NCI-H345 (cell line): ENCODE results near the gene PCCA.
A peak's percentile ranks its signal among the peaks of the same experiment; 100 is the strongest.
"Not testable (repeated sequence)": the region's sequence is repeated elsewhere in the genome, so short reads cannot be mapped to it uniquely, and the experiment has no call there.

Experiments used
- DNase-seq: peaks from one replicate; lab custom pipeline; 2025; lab: John Stamatoyannopoulos, UW

PCCA gene

DNA sequence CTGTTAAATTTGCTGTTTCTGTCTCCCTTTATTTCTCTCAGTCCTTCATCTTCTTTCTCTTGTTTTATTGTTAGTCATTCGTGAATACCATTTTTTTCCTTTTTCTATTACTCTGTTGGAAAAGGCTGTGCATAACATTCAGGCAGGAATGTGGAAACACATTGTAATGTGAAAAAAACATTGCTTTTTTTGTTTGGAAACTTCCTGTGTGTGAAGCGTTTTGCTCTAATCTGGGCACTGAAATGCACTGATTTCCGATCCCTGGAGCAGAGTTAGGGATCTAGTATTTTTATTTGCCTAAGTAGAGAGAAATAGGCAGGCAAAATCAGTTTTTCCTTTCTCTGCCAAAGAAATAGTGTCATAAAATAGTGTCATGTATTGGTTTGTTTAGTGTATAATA is 155.5 kb downstream of the PCCA start:
- no peak for DNase-seq

DNA sequence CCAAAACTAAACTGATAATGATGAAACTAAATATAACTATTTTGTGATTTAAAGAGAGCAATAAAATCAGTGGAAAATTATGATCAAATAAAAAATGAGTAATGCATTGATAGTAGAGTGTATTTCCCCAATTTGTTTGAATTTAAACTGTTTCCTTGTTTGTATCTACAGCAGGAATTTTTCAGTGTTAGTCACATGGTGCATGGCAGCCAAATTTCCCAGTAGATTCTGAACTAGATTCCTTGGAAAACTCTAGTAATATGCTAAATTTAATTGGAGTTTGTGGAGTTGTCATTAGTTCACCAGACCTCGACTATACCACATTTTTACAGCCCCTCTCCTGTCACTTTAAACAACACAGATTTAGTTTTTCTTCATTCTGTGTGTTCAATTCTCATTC is 156.2 kb downstream of the PCCA start:
- DNase-seq = no peak

DNA sequence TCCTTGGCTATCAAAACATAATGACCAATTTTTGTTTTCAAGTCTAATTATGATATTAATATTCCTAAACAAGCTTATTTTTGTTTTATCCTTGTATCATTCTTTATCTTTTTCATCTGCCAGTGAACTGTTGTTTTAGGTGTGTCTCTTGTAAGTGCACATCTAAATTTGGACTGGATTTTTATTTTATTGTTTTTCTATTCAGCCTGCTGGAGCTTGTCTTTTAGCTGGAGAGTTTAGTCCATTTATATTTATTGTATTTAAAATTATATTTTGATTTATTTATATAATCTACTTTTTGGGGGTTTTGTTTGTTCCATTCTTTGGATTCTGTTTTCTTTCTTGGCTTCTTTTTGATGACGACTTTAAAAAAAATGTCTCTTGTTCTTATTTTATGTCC is 159.0 kb downstream of the PCCA start:
- DNase-seq = no peak

DNA sequence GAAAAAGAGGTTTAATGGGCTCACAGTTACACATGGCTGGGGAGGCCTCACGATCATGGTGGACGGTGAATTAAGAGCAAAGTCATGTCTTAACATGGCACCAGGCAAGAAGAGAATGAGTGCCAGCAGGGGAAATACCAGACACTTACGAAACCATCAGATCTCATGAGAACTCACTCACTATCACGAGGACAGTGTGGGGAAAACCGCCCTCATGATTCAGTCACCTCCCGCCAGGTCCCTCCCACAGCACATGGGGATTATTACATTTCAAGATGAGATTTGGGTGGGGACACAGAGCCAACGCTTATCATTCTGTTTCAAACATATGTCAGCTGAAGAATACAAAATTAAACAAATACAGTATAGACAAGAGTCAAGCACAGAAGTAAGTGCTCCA is 165.1 kb downstream of the PCCA start:
- DNase-seq = no peak

DNA sequence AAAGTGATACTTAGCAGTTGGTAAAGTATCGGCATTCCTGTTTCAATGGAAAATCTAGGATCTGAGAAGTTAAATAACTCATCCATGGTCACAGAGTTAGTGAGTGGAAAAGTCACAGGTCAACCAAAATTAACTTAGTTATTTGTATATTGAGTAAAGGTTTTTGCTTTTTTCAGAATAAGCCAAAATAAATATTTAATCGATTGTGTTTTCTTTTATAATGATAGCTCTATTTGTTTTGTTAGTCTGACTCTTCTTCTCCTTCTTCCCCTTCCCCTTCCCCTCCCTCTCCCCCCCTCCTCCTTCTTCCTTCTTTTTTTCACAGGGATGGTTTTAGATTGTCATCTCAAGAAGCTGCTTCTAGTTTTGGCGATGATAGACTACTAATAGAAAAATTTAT is 173.5 kb downstream of the PCCA start:
- DNase-seq = no peak

DNA sequence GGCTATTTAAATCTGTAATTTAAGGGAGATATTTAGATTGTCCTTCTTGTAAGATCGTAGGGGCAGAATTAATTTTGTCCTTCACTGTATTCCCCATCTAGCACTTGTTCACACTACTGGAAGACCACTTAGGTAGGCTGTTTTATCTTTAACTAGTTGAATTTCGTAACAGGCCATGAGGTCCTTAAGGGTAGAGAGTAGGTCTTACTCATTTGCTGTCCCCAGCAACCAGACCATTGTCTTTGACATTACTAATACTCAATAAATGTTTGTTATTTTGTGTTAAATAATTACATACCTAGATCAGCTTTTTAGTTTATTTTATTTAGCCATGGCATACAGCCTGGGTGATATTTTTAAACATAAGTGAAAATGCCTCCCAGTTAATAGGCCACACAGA is 177.1 kb downstream of the PCCA start:
- no peak for DNase-seq

DNA sequence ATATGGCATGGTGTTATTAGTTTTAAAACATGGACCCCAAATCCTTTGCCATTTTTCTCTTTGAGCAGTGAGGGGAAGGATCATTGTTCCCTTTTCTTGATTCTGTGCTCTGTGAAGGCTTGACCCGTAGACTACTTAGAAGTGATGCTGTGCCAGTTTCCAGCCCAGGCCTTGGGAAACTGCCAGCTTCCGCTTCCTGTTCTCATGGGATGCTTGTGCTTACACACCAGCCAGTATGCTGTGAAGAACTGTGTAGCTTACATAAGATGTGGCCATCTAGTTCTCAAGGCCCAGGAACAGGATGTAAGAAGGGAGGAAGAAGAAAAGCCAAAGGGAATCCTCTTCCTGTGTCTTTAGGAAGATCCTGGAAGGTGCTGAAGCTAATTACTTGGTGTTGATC is 180.9 kb downstream of the PCCA start:
- DNase-seq = no peak

DNA sequence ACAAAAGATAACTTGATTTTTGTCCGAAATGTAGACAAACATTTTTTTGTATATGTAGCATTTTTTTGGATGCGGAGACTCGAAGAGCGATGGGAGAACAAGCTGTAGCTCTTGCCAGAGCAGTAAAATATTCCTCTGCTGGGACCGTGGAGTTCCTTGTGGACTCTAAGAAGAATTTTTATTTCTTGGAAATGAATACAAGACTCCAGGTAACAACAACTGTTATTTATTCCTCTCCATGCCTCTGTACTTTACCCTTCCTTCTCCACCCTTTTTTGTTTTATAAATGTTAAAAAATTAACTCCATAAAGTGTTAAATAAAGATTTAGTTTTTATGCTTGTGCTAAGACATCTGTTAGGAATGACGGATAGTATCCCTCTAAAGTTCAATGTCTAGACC is 184.2 kb downstream of the PCCA start:
- DNase-seq = no peak

DNA sequence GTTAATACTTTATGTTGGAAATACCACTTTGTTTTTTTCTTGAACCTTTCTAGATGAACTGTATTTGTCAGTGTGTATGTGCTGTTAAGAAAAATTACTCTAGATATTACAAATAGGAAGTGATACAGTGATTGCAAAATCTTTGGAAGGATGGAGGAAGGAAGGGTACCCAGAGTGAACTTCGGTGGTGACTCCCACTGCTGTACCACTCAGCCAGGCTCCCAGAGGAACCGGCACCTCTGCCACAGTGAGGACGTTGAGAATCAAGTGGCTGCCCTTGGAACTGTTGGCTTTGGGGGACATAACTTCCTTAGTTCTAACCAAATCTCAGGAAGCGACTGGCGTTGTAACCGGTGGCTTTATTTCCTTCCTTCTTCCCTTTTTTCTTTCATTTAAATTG is 184.7 kb downstream of the PCCA start:
- DNase-seq = no peak

DNA sequence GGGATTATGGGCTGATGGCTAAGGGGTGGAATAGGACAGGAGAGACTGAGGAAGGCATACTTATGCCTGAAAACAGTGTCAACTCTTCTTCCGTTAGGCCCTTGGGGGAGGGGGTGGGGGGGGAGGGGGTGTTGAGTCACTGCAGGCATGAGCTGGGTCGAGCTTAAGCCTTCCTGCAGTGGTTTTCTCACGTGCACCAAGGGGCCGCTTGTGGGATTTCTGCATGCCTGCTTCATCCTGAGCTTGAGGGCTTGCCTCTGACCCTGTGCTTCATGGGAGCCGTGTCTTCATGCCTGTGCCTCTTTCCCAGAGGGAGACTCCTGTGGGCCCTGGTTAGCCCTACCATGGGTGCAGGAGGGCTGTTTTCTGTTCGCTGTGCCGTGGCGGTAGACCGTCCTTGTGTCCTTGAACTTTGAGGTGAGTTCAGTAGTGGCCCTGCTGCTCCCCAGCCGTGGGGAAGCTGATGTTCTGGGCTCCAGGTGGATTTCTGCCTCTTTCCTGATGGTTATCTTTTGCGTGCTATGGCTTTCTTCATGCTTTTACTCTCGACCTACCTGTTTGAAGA is 186.1 kb downstream of the PCCA start:
- no peak for DNase-seq

DNA sequence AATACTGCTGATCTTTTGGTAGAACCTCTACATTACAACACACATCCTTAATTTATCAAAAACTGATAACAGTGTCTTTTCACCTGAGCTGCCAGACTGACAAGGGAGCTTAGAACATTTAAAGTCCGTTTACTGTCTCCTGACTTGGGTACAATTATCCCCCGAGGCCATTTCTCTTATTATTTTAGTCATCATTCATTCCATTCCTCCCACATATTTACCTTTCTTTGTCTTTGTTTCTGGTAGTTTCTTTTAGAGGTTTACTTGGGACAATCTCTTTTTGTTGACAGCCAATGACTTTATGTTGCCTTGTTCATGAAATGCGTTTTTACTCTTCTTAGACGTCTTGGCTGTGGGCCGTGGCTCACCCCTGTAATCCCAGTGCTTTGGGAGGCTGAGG is 186.9 kb downstream of the PCCA start:
- DNase-seq = no peak

DNA sequence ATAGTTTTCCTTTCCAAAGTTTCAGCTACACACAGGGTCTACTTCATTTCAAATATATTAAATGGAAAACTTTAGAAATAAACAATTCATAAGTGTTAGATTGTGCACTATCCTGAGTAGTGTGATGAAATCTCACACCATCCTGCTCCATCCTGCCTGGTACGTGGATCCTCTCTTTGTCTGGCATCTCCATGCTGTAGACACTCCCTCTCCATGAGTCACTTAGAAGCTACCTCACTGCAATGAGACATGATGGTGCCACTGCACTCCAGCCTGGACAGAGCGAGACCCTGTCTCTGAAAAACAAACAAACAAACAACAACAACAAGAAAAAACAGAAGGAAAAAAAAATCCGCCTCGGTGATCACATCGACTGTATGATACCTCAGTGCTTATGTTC is 191.8 kb downstream of the PCCA start:
- DNase-seq = no peak

DNA sequence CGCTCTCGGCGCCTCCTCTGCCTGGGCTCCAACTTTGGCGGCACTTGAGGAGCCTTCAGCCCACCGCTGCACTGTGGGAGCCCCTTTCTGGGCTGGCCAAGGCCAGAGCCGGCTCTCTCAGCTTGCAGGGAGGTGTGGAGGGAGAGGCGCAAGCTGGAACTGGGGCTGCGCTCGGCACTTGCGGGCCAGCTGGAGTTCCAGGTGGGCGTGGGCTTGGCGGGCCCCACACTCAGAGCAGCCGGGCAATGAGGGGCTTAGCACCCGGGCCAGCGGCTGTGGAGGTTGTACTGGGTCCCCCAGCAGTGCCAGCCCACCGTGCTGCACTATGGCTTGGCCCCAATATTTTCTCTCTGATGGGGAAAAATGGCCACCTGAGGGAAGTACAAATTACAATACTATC is 193.4 kb downstream of the PCCA start:
- DNase-seq = not testable (repeated sequence)

DNA sequence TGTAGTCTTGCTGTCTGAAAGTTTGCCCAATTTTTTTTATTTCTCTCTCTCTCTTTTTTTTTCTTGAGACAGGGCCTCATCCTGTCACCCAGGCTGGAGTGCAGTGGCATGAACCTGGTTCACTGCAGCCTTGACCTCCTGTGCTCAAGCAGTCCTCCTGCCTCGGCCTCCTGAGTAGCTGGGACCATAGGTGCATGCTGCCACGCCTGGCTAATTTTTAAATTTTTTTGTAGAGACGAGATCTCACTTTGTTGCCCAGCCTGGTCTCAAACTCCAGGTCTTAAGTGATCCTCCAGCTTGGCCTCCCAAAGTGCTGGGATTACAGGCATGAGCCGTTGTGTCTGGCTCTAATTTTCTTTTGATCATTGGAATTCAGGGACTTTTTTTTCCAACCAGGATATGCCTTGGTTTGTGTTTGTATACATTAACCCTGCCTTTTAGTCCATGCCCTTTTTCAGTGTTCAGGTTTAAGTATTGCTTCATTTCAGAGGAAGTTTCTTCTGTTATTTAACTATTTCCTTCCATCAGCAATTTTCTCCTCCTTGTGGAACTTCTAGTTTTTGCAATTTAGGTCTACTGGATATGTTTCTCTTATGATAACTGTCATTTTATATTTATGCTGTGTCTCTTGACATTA is 201.4 kb downstream of the PCCA start:
- DNase-seq = no peak

DNA sequence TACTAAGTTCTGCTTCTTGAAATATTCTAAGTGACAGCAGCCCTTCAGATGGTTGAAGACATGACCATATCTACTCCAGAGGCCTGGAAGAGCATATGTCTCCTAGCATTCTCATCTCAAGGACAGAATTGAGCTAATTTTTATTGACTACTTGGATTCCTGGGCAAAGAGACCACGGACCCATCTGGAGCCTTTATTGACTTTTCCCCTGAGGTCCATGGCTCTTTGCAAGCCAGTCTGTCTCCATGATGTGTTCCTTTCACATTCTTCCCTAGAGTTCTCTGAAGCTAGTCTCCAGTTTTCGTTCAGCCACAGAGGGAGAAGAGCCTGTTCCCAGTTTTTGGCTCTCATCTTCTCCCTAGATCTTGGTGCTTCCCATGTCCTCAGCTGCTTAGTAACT is 202.7 kb downstream of the PCCA start:
- no peak for DNase-seq

DNA sequence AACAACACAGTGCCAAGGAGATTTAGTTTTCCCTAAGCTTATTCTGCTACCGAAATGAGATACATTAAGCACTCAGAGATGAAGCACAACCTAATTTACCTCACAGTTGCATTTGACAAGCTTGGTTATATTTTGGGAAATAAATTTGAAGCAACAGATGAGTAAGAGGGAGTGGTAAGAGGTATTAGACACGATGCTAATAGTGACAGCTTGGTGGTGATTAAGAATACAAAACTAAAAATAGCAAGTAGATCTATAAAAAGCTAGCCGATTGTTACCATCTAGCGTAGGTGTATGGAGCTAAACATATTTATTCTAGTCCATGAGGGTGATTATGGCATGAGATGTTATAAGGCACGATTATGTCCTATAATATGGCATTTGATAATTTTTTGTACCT is 208.5 kb downstream of the PCCA start:
- no peak for DNase-seq

DNA sequence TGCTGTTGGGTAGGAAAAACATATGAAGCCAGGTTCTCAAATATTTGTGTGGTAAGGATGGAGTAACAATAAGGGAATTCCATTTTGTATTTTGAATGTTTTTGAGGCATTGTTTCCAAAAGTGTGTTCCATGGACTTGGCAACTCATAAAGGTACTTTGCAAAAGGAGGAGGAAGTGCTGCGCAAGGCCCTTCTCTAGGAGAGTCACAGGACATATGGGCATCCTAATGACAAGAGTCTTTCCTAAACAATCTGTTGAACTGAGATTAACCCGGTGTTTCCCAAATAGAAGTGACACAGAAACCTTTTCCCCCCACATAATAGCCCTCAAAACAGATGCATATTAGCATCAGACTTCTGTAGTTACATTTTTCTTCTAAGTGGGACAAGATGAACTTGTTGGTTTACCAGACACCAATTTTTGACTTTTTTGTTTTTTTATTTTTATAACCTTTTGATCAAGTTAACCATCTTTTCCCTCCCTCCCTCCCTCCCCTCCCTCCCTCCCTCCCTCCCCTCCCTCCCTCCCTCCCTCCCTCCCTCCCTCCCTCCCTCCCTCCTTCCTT is 209.3 kb downstream of the PCCA start:
- DNase-seq = no peak

DNA sequence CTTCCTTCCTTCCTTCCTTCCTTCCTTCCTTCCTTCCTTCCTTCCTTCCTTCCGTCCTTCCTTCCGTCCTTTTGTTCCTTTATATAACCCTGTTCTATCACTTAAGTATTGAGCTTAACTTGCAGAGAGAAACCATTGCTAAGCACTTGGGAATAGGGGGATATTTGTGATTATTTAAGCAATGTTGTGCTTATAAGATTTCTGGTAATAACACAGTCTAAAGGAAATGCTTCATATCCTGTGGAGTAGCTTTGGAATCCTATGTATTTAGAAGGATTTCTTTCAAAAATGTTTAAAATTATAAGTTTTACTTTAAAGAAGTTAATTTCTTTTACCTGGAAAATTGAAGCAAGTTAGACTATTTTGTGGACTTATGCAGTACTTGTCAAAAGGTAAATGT is 209.8 kb downstream of the PCCA start:
- no peak for DNase-seq

DNA sequence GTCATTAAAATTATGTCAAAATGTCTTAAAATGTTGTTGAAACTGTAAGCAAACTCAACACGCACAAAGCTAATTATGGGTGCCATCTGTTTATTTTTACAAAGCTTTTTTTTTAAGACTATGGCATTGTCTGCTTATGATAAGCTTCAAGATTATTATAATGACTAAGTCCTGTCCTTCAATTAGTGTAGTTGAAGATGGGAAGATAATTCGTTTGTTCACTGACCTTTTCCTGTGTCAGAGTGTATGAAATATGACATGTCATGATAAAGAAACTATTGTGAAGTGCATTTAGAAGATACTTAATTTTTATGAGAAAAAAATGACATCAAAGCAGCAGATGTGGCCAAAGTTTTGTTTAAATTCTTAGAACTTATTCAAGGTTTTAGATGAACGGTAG is 211.3 kb downstream of the PCCA start:
- DNase-seq = no peak

DNA sequence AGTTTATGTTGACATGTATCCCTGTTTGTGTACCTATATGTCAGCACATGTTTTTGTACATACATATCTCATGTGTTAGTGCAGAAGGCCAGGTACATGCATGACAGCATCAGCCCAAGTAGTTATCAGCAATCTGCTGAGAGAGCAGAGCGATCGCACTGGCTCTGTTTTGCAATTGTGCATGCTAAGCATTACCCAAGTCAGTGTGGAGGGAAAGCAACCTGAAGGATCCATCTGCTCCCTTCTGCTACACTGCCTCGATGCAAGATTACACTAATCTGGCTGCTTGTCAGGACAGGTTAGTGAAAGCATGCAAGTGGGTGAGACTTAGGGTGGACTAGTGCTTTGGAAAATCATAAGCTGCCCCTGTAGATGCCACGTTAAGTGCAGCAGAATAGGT is 211.8 kb downstream of the PCCA start:
- no peak for DNase-seq

DNA sequence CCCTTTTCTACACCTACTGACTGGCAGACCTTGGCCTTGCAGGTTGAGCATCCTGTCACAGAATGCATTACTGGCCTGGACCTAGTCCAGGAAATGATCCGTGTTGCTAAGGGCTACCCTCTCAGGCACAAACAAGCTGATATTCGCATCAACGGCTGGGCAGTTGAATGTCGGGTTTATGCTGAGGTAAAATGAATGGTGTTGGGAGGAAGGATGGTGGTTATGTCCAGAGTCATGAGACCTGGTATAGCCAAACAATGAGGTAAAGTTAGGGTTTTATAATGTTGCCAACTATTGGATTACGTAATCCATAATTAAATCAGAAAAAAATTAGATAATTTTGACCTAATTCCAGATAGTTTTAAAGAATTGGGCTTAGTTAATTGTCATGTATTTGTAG is 212.5 kb downstream of the PCCA start:
- DNase-seq = peak; percentile 54

DNA sequence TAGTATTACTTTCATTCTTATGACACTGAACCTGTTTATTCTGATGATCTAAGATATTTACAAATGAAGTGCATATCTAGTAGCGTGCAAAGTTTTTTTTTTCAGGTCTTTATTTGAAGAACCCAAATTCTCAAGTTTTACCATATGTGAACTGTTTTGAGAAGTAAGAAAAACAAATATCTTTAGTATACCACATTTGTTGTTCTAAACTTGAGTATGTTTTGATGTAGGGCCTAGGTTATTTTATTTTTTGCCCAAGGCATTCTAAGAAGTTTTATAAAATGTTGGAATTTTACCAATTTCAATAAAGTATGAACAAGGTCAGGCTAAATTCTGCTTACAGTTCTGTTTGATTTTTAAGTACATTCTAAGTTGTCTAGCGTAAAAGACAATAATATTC is 213.5 kb downstream of the PCCA start:
- no peak for DNase-seq

DNA sequence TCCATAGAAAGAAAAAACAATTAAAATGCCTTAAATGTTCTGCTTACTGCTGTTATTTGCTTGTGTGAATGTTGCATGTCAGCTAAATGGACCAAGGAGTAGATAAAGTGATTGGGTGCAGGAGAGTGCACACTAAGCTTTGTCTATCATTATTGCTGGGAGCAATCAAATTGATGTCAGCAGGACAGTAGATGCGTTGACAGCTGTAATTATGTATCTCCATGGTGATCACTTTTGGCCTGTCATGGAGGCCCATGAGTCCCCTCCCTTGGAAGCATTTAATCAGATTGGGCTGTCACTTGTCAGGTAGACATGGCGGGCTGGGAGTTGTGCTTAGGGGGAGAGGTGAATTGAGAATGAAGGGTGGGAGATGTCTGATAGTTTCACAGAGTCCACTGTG is 215.3 kb downstream of the PCCA start:
- no peak for DNase-seq

DNA sequence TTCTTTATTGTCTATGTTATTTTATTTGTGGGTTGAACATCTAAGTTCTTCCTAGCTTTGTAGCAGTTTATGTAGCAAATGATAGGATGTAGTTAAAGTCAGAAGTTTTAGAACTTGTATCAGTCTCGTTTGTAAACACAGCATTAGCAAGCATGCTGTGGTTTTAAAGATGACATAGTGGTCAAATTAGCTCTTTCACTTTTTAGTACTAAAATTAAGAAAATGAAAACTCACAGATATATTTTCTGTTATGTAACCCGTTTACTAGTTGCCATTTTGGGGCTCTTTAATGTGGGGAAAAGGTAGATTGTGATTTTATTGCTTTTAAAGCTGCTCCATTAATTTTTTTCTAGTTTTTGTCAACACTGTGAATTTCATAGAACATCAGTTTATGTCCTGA is 216.5 kb downstream of the PCCA start:
- DNase-seq = no peak
